GM23338 (cell line): ENCODE results near the gene PGLYRP1. TPM values are rescaled to one million over a fixed set of nuclear protein-coding genes. Genes with fewer than 3 reads are reported as not detected.

Experiments
- ATAC-seq: fragments of 200-7000 bp; cut with Tn5 transposase; 3 replicates; pipeline ENCODE4 v1.9.1; 2020
- DNase-seq: peaks from one replicate; pipeline ENCODE4 v3.0.0-alpha.2; 2015; ENCODE audit warnings: low spot score
- H2AFZ ChIP-seq: fragments of 200-600 bp; sonication (generic); 2 replicates; pipeline ENCODE4 v1.8.0; 2016; ENCODE audit warnings: antibody characterized with exemption, mild to moderate bottlenecking, moderate library complexity
- H3F3A ChIP-seq: fragments of 200-600 bp; sonication (generic); replicated peaks from 2 replicates; pipeline ENCODE4 v1.8.0; 2017; ENCODE audit warnings: antibody characterized with exemption, mixed run types, low read depth
- H3K27ac ChIP-seq: fragments of 200-600 bp; sonication (generic); 2 replicates; pipeline ENCODE4 v1.6.1; 2016; ENCODE audit warnings: low read depth
- H3K27me3 ChIP-seq: fragments of 200-600 bp; sonication (generic); 2 replicates; pipeline ENCODE4 v1.8.0; 2016; ENCODE audit warnings: mild to moderate bottlenecking, mixed run types, moderate library complexity; ENCODE audit not compliant: insufficient read depth
- H3K36me3 ChIP-seq: fragments of 200-600 bp; sonication (generic); 2 replicates; pipeline ENCODE4 v1.8.0; 2016; ENCODE audit warnings: mild to moderate bottlenecking; ENCODE audit not compliant: insufficient read depth
- H3K4me1 ChIP-seq: fragments of 200-600 bp; sonication (generic); 2 replicates; pipeline ENCODE4 v1.8.0; 2016; ENCODE audit warnings: mild to moderate bottlenecking, moderate library complexity; ENCODE audit not compliant: insufficient read depth
- H3K4me2 ChIP-seq: fragments of 200-600 bp; sonication (generic); 2 replicates; pipeline ENCODE4 v1.7.1; 2017; ENCODE audit warnings: mixed run types
- H3K4me3 ChIP-seq: fragments of 200-600 bp; sonication (generic); 2 replicates; pipeline ENCODE4 v1.6.1; 2016; ENCODE audit warnings: mixed run types
- H3K79me2 ChIP-seq: fragments of 200-600 bp; sonication (generic); replicated peaks from 2 replicates; pipeline ENCODE4 v1.8.0; 2017; ENCODE audit warnings: mild to moderate bottlenecking; ENCODE audit not compliant: insufficient read depth
- H3K9me2 ChIP-seq: fragments of 200-600 bp; sonication (generic); 2 replicates; pipeline ENCODE4 v1.8.0; 2017; ENCODE audit not compliant: insufficient read depth
- H4K20me1 ChIP-seq: fragments of 200-600 bp; sonication (generic); replicated peaks from 2 replicates; pipeline ENCODE4 v1.8.0; 2017; ENCODE audit warnings: mild to moderate bottlenecking; ENCODE audit not compliant: insufficient read depth
- H3K27ac Mint-ChIP-seq: 2 replicates; pipeline ENCODE4 v1.8.0; 2020; ENCODE audit warnings: inconsistent platforms, mild to moderate bottlenecking, moderate library complexity, mixed read lengths
- H3K27me3 Mint-ChIP-seq: 3 replicates; pipeline ENCODE4 v1.8.0; 2022; ENCODE audit warnings: low read depth, mild to moderate bottlenecking, moderate library complexity, mixed read lengths, inconsistent platforms; ENCODE audit not compliant: insufficient read depth, poor library complexity
- H3K36me3 Mint-ChIP-seq: 3 replicates; pipeline ENCODE4 v1.8.0; 2021; ENCODE audit warnings: low read depth, mild to moderate bottlenecking, inconsistent platforms, moderate library complexity, mixed read lengths
- H3K4me1 Mint-ChIP-seq: 3 replicates; pipeline ENCODE4 v1.8.0; 2020; ENCODE audit warnings: mild to moderate bottlenecking, inconsistent platforms, mixed read lengths
- H3K4me3 Mint-ChIP-seq: 3 replicates; pipeline ENCODE4 v1.8.0; 2021; ENCODE audit warnings: moderate library complexity, mild to moderate bottlenecking, inconsistent platforms, mixed read lengths
- H3K9me3 Mint-ChIP-seq: 3 replicates; pipeline ENCODE4 v1.8.0; 2020; ENCODE audit warnings: moderate library complexity, mild to moderate bottlenecking, inconsistent platforms, mixed read lengths
- EZH2 ChIP-seq: fragments of 200-600 bp; sonication (generic); IDR thresholded peaks from one replicate; pipeline ENCODE4 v1.8.0; 2017; ENCODE audit warnings: antibody characterized with exemption, mild to moderate bottlenecking, low read depth; ENCODE audit not compliant: unreplicated experiment
- JUNB ChIP-seq: IDR thresholded peaks from one replicate; pipeline ENCODE4 v1.6.1; 2016; ENCODE audit warnings: antibody characterized with exemption; ENCODE audit not compliant: unreplicated experiment
- NANOG ChIP-seq: IDR thresholded peaks from 2 replicates; pipeline ENCODE4 v1.6.1; 2016; ENCODE audit warnings: antibody characterized with exemption, borderline replicate concordance
- POLR2AphosphoS5 ChIP-seq: IDR thresholded peaks from 2 replicates; pipeline ENCODE4 v1.6.1; 2016; ENCODE audit warnings: antibody characterized with exemption, low read depth
- ZNF114 ChIP-seq: fragments of 250-450 bp; sonication (Bioruptor Pico); IDR thresholded peaks from 2 replicates; pipeline ENCODE4 v1.5.0; 2020; ENCODE audit warnings: mild to moderate bottlenecking, moderate library complexity
- ZNF331 ChIP-seq: fragments of 250-450 bp; sonication (Bioruptor Pico); IDR thresholded peaks from 2 replicates; pipeline ENCODE4 v1.5.0; 2020; ENCODE audit warnings: low read depth, mild to moderate bottlenecking, moderate library complexity
- polyA plus RNA-seq: library from polyadenylated mRNA; unstranded; fragments of >200 nt; fragmentation: Nextera tagmentation; extraction: Ambion mirVana; gene quantifications from 2 replicates; pipeline ENCODE4 v1.2.1, GENCODE V29; 2016
- total RNA-seq: library from RNA; depleted of rRNA; stranded (reverse); fragments of >200 nt; shearing (Covaris generic); gene quantifications from 2 replicates; pipeline ENCODE4 v1.2.3, GENCODE V29; 2014
- TF ChIP-seq, protein P1 (sequence below): IDR thresholded peaks from one replicate; pipeline ENCODE4 v1.6.1; 2018; ENCODE audit warnings: antibody characterized with exemption; ENCODE audit not compliant: unreplicated experiment
- TF ChIP-seq, protein P2 (sequence below): IDR thresholded peaks from 2 replicates; pipeline ENCODE4 v1.6.1; 2016; ENCODE audit warnings: antibody characterized with exemption

Gene PGLYRP1
- total and polyA plus RNA-seq, 2 experiments from 2014 or later = not detected

DNA sequence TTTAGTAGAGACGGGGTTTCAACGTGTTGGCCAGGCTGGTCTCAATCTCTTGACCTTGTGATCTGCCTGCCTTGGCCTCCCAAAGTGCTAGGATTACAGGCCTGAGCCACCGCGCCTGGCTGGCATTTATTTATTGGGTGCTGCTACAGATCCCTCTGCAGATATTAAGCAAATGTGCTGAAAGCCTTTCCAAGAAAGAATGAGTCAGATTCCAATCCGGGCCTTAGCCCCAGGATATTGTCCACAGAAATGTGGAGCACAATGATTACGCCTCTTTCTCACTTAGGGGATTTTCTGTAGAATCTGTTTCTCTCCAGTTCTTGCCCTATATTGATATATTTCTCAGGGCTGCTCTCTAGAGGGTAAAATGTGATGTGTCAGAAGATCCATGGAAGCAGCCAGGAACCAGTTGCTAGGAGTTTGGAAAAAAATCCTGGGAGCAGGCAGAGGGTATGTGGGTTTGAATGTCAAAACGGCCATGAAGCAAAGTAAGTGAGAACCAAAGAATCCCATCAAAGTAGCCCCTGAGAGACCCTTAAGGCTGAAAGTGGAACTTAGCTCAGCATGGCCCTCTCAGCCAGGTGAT lies 42.7 kb upstream of the PGLYRP1 start:
- no peaks in the 10 kb centered on the region for H3K27me3 Mint-ChIP-seq
- no peaks in the 10 kb centered on the region for H3K9me2 ChIP-seq
- peaks cover 14% of the 10 kb centered on the region for H3K9me3 Mint-ChIP-seq
- H3K4me3 ChIP-seq = no peak overlapping the region
- TF ChIP-seq, protein P1, sequence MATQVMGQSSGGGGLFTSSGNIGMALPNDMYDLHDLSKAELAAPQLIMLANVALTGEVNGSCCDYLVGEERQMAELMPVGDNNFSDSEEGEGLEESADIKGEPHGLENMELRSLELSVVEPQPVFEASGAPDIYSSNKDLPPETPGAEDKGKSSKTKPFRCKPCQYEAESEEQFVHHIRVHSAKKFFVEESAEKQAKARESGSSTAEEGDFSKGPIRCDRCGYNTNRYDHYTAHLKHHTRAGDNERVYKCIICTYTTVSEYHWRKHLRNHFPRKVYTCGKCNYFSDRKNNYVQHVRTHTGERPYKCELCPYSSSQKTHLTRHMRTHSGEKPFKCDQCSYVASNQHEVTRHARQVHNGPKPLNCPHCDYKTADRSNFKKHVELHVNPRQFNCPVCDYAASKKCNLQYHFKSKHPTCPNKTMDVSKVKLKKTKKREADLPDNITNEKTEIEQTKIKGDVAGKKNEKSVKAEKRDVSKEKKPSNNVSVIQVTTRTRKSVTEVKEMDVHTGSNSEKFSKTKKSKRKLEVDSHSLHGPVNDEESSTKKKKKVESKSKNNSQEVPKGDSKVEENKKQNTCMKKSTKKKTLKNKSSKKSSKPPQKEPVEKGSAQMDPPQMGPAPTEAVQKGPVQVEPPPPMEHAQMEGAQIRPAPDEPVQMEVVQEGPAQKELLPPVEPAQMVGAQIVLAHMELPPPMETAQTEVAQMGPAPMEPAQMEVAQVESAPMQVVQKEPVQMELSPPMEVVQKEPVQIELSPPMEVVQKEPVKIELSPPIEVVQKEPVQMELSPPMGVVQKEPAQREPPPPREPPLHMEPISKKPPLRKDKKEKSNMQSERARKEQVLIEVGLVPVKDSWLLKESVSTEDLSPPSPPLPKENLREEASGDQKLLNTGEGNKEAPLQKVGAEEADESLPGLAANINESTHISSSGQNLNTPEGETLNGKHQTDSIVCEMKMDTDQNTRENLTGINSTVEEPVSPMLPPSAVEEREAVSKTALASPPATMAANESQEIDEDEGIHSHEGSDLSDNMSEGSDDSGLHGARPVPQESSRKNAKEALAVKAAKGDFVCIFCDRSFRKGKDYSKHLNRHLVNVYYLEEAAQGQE = no peak
- TF ChIP-seq, protein P2, sequence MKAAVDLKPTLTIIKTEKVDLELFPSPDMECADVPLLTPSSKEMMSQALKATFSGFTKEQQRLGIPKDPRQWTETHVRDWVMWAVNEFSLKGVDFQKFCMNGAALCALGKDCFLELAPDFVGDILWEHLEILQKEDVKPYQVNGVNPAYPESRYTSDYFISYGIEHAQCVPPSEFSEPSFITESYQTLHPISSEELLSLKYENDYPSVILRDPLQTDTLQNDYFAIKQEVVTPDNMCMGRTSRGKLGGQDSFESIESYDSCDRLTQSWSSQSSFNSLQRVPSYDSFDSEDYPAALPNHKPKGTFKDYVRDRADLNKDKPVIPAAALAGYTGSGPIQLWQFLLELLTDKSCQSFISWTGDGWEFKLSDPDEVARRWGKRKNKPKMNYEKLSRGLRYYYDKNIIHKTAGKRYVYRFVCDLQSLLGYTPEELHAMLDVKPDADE = no peak
- no peak for TF ChIP-seq POLR2AphosphoS5
- TF ChIP-seq ZNF114 = no peak
- no peak for TF ChIP-seq NANOG
- no peak for TF ChIP-seq JUNB
- TF ChIP-seq ZNF331 = no peak
- 0 out of 3 replicates have a peak, but pooled peaks cover 3% of the 10 kb centered on the region for H3K36me3 Mint-ChIP-seq
- H3K36me3 ChIP-seq = no peaks in the 10 kb centered on the region
- DNase-seq = no peak
- no peak overlapping the region for H3K4me3 Mint-ChIP-seq
- H3K4me2 ChIP-seq = no peak overlapping the region
- no peaks in the 10 kb centered on the region for H3K4me1 ChIP-seq
- H3K27ac ChIP-seq = no peak overlapping the region
- no peak overlapping the region for H3K27ac Mint-ChIP-seq
- no peaks in the 10 kb centered on the region for H3K4me1 Mint-ChIP-seq
- no peak for ATAC-seq
- H3F3A ChIP-seq = no peaks in the 10 kb centered on the region
- H2AFZ ChIP-seq = no peak overlapping the region
- H3K79me2 ChIP-seq = no peaks in the 10 kb centered on the region
- H4K20me1 ChIP-seq = no peaks in the 10 kb centered on the region
- H3K27me3 ChIP-seq = no peaks in the 10 kb centered on the region

DNA sequence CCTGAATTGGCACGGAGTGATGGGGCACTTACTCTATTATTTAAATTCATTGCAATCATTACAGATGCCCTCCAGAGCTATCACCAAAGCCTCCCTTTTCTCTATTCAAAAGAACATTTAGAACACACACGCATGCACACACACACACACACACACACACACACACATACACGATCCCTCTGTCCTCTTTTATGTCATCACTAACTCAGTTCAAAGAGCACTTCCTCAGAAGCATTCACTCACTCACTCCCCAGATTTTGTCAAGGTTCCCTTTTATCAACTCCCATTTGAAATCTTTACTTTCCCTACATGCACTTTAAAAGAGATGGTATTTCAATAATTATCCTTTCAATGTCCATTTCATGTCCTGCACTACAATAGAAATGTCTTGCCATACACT lies 40.3 kb upstream of the PGLYRP1 start:
- H3K4me2 ChIP-seq = no peak overlapping the region
- DNase-seq (no peak), ATAC-seq (no peak)
- H3K4me3 ChIP-seq = no peak overlapping the region
- Mint-ChIP-seq H3K9me3 (peaks cover 35% of the 10 kb centered on the region), H3K27me3 (peaks cover 2% of the 10 kb centered on the region), H3K27ac (no peak overlapping the region), H3K4me1 (no peaks in the 10 kb centered on the region), H3K36me3 (peaks cover 7% of the 10 kb centered on the region; the same call in 1 of the 3 replicates), H3K4me3 (no peak overlapping the region)
- H2AFZ ChIP-seq = no peak overlapping the region
- H3K4me1 ChIP-seq = no peaks in the 10 kb centered on the region
- no peaks in the 10 kb centered on the region for H3K36me3 ChIP-seq
- H3K27ac ChIP-seq = no peak overlapping the region
- H3K79me2 ChIP-seq = no peaks in the 10 kb centered on the region
- H3K27me3 ChIP-seq = no peaks in the 10 kb centered on the region
- H3F3A ChIP-seq = no peaks in the 10 kb centered on the region
- H4K20me1 ChIP-seq = no peaks in the 10 kb centered on the region
- H3K9me2 ChIP-seq = peaks cover 2% of the 10 kb centered on the region; the same call in 1 of the 2 replicates
- TF ChIP-seq, protein P1 = no peak
- TF ChIP-seq EZH2 = no peak
